OCI-LY3 (cell line): Measurements from ENCODE around the gene CCS.

Experiments
- H2AFZ ChIP-seq: fragments of 200-600, 300-600 bp; shearing (Covaris generic); 2 replicates; pipeline ENCODE4 v1.6.0; 2014; ENCODE audit warnings: antibody characterized with exemption, low read depth, low read length
- H3K27ac ChIP-seq: fragments of 200-600, 300-600 bp; sonication (generic); 2 replicates; pipeline ENCODE4 v1.5.1; 2014; ENCODE audit warnings: mild to moderate bottlenecking, low read length, moderate library complexity, mixed read lengths
- H3K27me3 ChIP-seq: fragments of 200-600, 300-600 bp; sonication (generic); 2 replicates; pipeline ENCODE4 v1.6.1; 2014; ENCODE audit warnings: low read depth, low read length, mixed read lengths
- H3K36me3 ChIP-seq: fragments of 200-600, 300-600 bp; sonication (generic); replicated peaks from 2 replicates; pipeline ENCODE3; 2014; ENCODE audit warnings: low read depth, low read length, mixed read lengths
- H3K4me1 ChIP-seq: fragments of 300-600, 200-600 bp; sonication (generic); 2 replicates; pipeline ENCODE4 v1.6.1; 2014; ENCODE audit warnings: low read length, mixed read lengths
- H3K4me2 ChIP-seq: fragments of 200-600, 300-600 bp; sonication (generic); 2 replicates; pipeline ENCODE4 v1.6.1; 2014; ENCODE audit warnings: low read length, mixed read lengths
- H3K4me3 ChIP-seq: fragments of 300-600, 200-600 bp; sonication (generic); 2 replicates; pipeline ENCODE4 v1.5.1; 2014; ENCODE audit warnings: antibody characterized with exemption, mild to moderate bottlenecking, low read length, moderate library complexity
- H3K79me2 ChIP-seq: fragments of 300-600, 200-600 bp; shearing (Covaris generic); 2 replicates; pipeline ENCODE4 v1.6.1; 2014; ENCODE audit warnings: mild to moderate bottlenecking, low read length, mixed read lengths
- H3K9ac ChIP-seq: fragments of 300-600, 200-600 bp; shearing (Covaris generic); 2 replicates; pipeline ENCODE4 v1.6.0; 2014; ENCODE audit warnings: mild to moderate bottlenecking, low read length, moderate library complexity
- H3K9me3 ChIP-seq: fragments of 200-600, 300-600 bp; shearing (Covaris generic); 2 replicates; pipeline ENCODE4 v1.6.1; 2014; ENCODE audit warnings: low read length, mixed read lengths; ENCODE audit not compliant: insufficient read depth
- H4K20me1 ChIP-seq: fragments of 200-600, 300-600 bp; sonication (generic); 2 replicates; pipeline ENCODE4 v1.6.1; 2016; ENCODE audit warnings: low read length, mixed read lengths; ENCODE audit not compliant: insufficient read depth
- CTCF ChIP-seq: fragments of 200-600, 300-600 bp; sonication (generic); IDR thresholded peaks from 2 replicates; pipeline ENCODE4 v1.5.1; 2014; ENCODE audit warnings: antibody characterized with exemption, low read length, low read depth
- EZH2phosphoT487 ChIP-seq: fragments of 200-600 bp; shearing (Covaris generic); IDR thresholded peaks from 2 replicates; pipeline ENCODE4 v1.6.1; 2018; ENCODE audit warnings: antibody characterized with exemption, mixed run types, low read depth

The CCS gene

GRCh38 chr11:66589996-66590675, 2.8 kb upstream of the CCS start:
- H3K79me2 ChIP-seq: peaks cover 9% of the 10 kb centered on the region
- no peak overlapping the region for H2AFZ ChIP-seq
- H3K4me1 ChIP-seq: peaks cover 10% of the 10 kb centered on the region
- no peak overlapping the region for H3K27ac ChIP-seq
- H3K36me3 ChIP-seq: no peaks in the 10 kb centered on the region
- no peak overlapping the region for H3K4me2 ChIP-seq
- no peak overlapping the region for H3K4me3 ChIP-seq
- H3K9me3 ChIP-seq: no peaks in the 10 kb centered on the region
- H3K27me3 ChIP-seq: no peaks in the 10 kb centered on the region
- H3K9ac ChIP-seq: no peak overlapping the region
- H4K20me1 ChIP-seq: no peaks in the 10 kb centered on the region
- TF ChIP-seq EZH2phosphoT487 (no peak), CTCF (no peak)

DNA sequence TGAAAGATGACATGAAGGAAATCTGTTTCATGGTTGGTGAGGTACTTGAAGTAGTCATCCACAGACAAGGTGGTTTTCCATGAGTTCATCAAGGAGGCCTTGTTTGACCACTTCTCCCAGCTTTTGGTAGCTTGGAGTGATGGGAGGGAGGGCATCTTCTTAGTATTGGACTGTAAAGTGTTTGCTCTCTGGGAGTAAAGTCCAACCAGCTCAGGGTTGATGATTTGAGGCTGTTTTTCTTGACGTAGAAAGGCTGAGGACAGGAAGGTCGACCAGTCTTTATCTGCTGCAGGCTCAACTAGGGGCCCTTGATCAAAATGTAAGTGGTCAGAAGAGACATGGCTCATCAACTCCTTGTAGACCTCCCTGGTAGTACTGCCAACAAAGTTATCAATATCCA, 1.8 kb upstream of the CCS start:
- Histone ChIP-seq H3K4me2 (no peak overlapping the region), H3K4me3 (no peak overlapping the region), H3K27me3 (no peaks in the 10 kb centered on the region), H3K9ac (no peak overlapping the region), H3K4me1 (peaks cover 10% of the 10 kb centered on the region), H3K27ac (no peak overlapping the region), H2AFZ (no peak overlapping the region), H3K79me2 (peaks cover 9% of the 10 kb centered on the region), H3K9me3 (no peaks in the 10 kb centered on the region), H3K36me3 (no peaks in the 10 kb centered on the region), H4K20me1 (no peaks in the 10 kb centered on the region)
- TF ChIP-seq CTCF: no peak
- TF ChIP-seq EZH2phosphoT487: no peak

DNA sequence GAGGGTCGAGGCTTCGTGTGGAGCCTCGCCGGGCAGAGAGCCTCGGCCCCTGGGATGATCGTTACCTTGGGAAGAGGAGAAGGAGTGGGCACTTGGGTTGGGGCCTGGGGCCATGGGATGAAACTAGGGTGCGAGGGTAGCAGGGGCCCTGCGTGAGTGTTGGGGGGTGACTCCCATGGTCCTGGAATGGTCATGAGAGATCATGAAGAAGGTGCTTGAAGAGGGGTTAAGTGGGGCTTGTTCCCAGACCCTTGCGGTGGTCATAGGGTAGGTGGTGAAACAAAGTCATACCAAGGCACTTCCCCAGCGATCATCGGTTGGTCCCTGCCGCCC, 284 bp downstream of the CCS start:
- H3K9ac ChIP-seq: peak overlapping the region; percentile 91
- peak overlapping the region; percentile 91 for H3K4me2 ChIP-seq
- peaks cover 4% of the 10 kb centered on the region for H3K36me3 ChIP-seq
- peak overlapping the region; percentile 80 for H2AFZ ChIP-seq
- no peaks in the 10 kb centered on the region for H3K9me3 ChIP-seq
- H3K4me1 ChIP-seq: peaks cover 10% of the 10 kb centered on the region
- peak overlapping the region; percentile 26; the same call in 1 of the 2 replicates for H3K27ac ChIP-seq
- TF ChIP-seq CTCF (no peak), EZH2phosphoT487 (no peak)
- peaks cover 9% of the 10 kb centered on the region for H3K79me2 ChIP-seq
- H3K27me3 ChIP-seq: no peaks in the 10 kb centered on the region
- H4K20me1 ChIP-seq: no peaks in the 10 kb centered on the region
- H3K4me3 ChIP-seq: peak overlapping the region; percentile 88

DNA sequence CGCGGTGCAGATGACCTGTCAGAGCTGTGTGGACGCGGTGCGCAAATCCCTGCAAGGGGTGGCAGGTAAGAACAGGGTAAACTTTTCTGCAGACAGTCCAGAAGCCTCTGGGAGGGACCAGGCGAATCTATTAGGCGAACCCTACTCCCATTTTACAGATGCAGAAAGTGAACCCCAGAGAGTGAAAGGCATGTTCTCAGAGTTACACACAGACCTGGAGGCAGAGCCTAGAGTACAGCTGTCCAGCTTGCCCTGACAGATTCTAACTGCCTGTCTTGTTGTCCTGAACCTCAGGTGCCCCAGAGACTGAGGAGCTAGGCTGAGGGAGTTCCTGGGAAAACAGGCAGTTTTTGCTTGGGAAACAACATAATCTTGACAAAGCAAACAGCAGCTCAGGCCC, 665 bp downstream of the CCS start:
- Histone ChIP-seq H4K20me1 (no peaks in the 10 kb centered on the region), H2AFZ (no peak overlapping the region), H3K36me3 (peaks cover 4% of the 10 kb centered on the region), H3K4me3 (peak overlapping the region; percentile 88), H3K27me3 (no peaks in the 10 kb centered on the region), H3K27ac (no peak overlapping the region), H3K9ac (peak overlapping the region; percentile 91), H3K79me2 (peaks cover 9% of the 10 kb centered on the region), H3K9me3 (no peaks in the 10 kb centered on the region), H3K4me1 (peaks cover 10% of the 10 kb centered on the region), H3K4me2 (peak overlapping the region; percentile 91)
- TF ChIP-seq EZH2phosphoT487 (no peak), CTCF (no peak)
